Neuronal stem cell (in vitro differentiated cells): ENCODE results near the gene SLC7A6.

Source experiments
- DNase-seq: peaks from one replicate; pipeline ENCODE4 v3.0.0-alpha.2; 2013; ENCODE audit warnings: low spot score
- H2AFZ ChIP-seq: one replicate; pipeline ENCODE4 v1.6.1; 2013; ENCODE audit warnings: mild to moderate bottlenecking, low read length, inconsistent platforms
- H2AK5ac ChIP-seq: 2 replicates; pipeline ENCODE4 v1.6.1; 2013; ENCODE audit warnings: low read depth, mild to moderate bottlenecking, inconsistent platforms, low read length, moderate library complexity, mixed read lengths
- H2BK120ac ChIP-seq: 2 replicates; pipeline ENCODE4 v1.6.1; 2013; ENCODE audit warnings: low read depth, mild to moderate bottlenecking, inconsistent platforms, low read length, moderate library complexity, mixed read lengths
- H2BK12ac ChIP-seq: one replicate; pipeline ENCODE4 v1.6.1; 2013; ENCODE audit warnings: low read length, inconsistent platforms
- H2BK15ac ChIP-seq: 2 replicates; pipeline ENCODE4 v1.6.1; 2013; ENCODE audit warnings: mild to moderate bottlenecking, low read length, inconsistent platforms, mixed read lengths
- H2BK5ac ChIP-seq: one replicate; pipeline ENCODE4 v1.6.1; 2013; ENCODE audit warnings: inconsistent platforms, mild to moderate bottlenecking, low read length, moderate library complexity
- H3K14ac ChIP-seq: one replicate; pipeline ENCODE4 v1.6.1; 2013; ENCODE audit warnings: low read length, inconsistent platforms
- H3K18ac ChIP-seq: 2 replicates; pipeline ENCODE4 v1.6.1; 2013; ENCODE audit warnings: low read length, inconsistent platforms
- H3K23ac ChIP-seq: 2 replicates; pipeline ENCODE4 v1.6.1; 2013; ENCODE audit warnings: low read depth, mild to moderate bottlenecking, mixed read lengths, low read length, inconsistent platforms; ENCODE audit not compliant: poor library complexity
- H3K27ac ChIP-seq: replicated peaks from 3 replicates; pipeline ENCODE4 v1.5.1; 2013; ENCODE audit warnings: low read length, inconsistent platforms
- H3K27me3 ChIP-seq, 3 experiments: 2 replicates each; pipeline ENCODE4 v1.6.1; 2013; ENCODE audit warnings: low read length in 3 of 3, mild to moderate bottlenecking in 2 of 3, inconsistent platforms in 1 of 3, low read depth in 1 of 3, mixed read lengths in 1 of 3, moderate library complexity in 1 of 3; ENCODE audit not compliant: control insufficient read depth in 3 of 3, insufficient read depth in 3 of 3
- H3K36me3 ChIP-seq, 2 donors: replicated peaks in 1 of 2; 2 replicates each; pipeline ENCODE4 v1.6.1; 2013; ENCODE audit warnings: low read length in 2 of 2; ENCODE audit not compliant: control insufficient read depth in 2 of 2, insufficient read depth in 2 of 2
- H3K4ac ChIP-seq: 2 replicates; pipeline ENCODE4 v1.6.1; 2013; ENCODE audit warnings: inconsistent platforms, mild to moderate bottlenecking, low read length, moderate library complexity
- H3K4me1 ChIP-seq, 2 donors: 1 replicate in 1 of 2; 2 replicates in 1 of 2; pipeline ENCODE4 v1.6.1; 2013; ENCODE audit warnings: low read length in 2 of 2, low read depth in 1 of 2; ENCODE audit not compliant: control insufficient read depth in 2 of 2, insufficient read depth in 1 of 2
- H3K4me2 ChIP-seq: one replicate; pipeline ENCODE4 v1.6.1; 2013; ENCODE audit warnings: mild to moderate bottlenecking, low read length, inconsistent platforms; ENCODE audit not compliant: insufficient read depth, poor library complexity, severe bottlenecking
- H3K4me3 ChIP-seq, 2 donors: 2 replicates each; pipeline ENCODE4 v1.5.1; 2013; ENCODE audit warnings: low read length in 2 of 2, mild to moderate bottlenecking in 2 of 2, inconsistent platforms in 1 of 2, moderate library complexity in 1 of 2
- H3K79me1 ChIP-seq: one replicate; pipeline ENCODE4 v1.6.1; 2013; ENCODE audit warnings: low read depth, mild to moderate bottlenecking, inconsistent platforms, low read length, moderate library complexity
- H3K9ac ChIP-seq: one replicate; pipeline ENCODE4 v1.6.1; 2013; ENCODE audit warnings: mild to moderate bottlenecking, low read depth, low read length, inconsistent platforms; ENCODE audit not compliant: poor library complexity
- H3K9me3 ChIP-seq, 2 donors: replicated peaks in 1 of 2; 2 replicates each; pipeline versions ENCODE3 to v1.6.1; 2013; ENCODE audit warnings: low read length in 2 of 2, mild to moderate bottlenecking in 2 of 2, inconsistent platforms in 1 of 2, low read depth in 1 of 2, mixed read lengths in 1 of 2, moderate library complexity in 1 of 2; ENCODE audit not compliant: control insufficient read depth in 2 of 2, insufficient read depth in 1 of 2
- H4K8ac ChIP-seq: one replicate; pipeline ENCODE4 v1.6.1; 2013; ENCODE audit warnings: low read depth, mild to moderate bottlenecking, inconsistent platforms, low read length, moderate library complexity
- H4K91ac ChIP-seq: one replicate; pipeline ENCODE4 v1.6.1; 2013; ENCODE audit warnings: low read length, low read depth, mild to moderate bottlenecking, inconsistent platforms; ENCODE audit not compliant: poor library complexity
- whole genome bisulfite sequencing, 2 donors: extraction: QIAGEN DNeasy Blood & Tissue Kit; methylation state at CpG; one replicate each; pipeline ENCODE4 v1.1.7; 2013; ENCODE audit warnings: missing lambda C conversion rate in 2 of 2, mixed read lengths in 1 of 2; ENCODE audit not compliant: insufficient read length in 2 of 2, insufficient replicate concordance in 1 of 2; ENCODE audit errors: extremely low coverage in 2 of 2; 5-methylcytosine and 5-hydroxymethylcytosine counted together

Gene SLC7A6

DNA sequence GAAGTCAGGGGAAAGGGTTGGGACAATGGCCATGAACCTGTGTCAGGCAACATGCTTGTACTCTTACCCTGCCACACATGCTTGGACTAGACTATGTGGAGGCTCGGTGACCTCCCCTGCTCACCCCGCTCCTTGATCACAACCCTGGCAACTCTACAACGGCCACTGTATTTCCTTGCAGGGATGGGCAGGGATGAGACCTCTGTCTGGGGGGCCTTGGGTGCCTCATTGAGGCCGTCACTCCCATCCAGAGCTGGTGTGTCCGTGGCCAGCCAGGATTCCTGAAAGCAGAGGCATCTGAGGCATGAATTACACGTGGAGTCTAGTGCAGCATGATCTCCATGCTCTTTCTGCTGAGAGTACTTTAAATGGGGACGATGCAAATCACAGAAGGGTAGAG is 18.2 kb upstream of the SLC7A6 start:
- no CpG with 5 or more reads among the region's 7 CpGs for WGBS, 2 donors
- H2BK5ac ChIP-seq: no peak overlapping the region
- H3K79me1 ChIP-seq: peaks cover 8% of the 10 kb centered on the region
- no peak overlapping the region for H3K23ac ChIP-seq
- peaks cover 4 to 9% of the 10 kb centered on the region in 2 donors for H3K36me3 ChIP-seq
- peak overlapping the region in 1 of 2 donors; percentile 94 for H3K4me3 ChIP-seq
- peaks cover 0 to 8% (median 0%) of the 10 kb centered on the region in 3 experiments for H3K27me3 ChIP-seq
- no peak overlapping the region for H3K9ac ChIP-seq
- H2BK15ac ChIP-seq: no peak overlapping the region
- no peak overlapping the region for H2AFZ ChIP-seq
- no peak overlapping the region for H3K18ac ChIP-seq
- H4K91ac ChIP-seq: no peak overlapping the region
- no peak overlapping the region for H2AK5ac ChIP-seq
- H3K4ac ChIP-seq: no peak overlapping the region
- DNase-seq: no peak
- no peak overlapping the region for H3K4me2 ChIP-seq
- no peak overlapping the region for H4K8ac ChIP-seq
- H3K14ac ChIP-seq: no peak overlapping the region
- peaks cover 6 to 10% of the 10 kb centered on the region in 2 donors for H3K4me1 ChIP-seq
- no peak overlapping the region for H3K27ac ChIP-seq
- no peaks in the 10 kb centered on the region for H3K9me3 ChIP-seq
- H2BK120ac ChIP-seq: no peak overlapping the region
- no peak overlapping the region for H2BK12ac ChIP-seq

- H4K91ac ChIP-seq: no peak overlapping the region
- H3K27me3 ChIP-seq: peaks cover 0 to 8% (median 0%) of the 10 kb centered on the region in 3 experiments
- H4K8ac ChIP-seq: no peak overlapping the region
- WGBS, 2 donors: no CpG with 5 or more reads among the region's 5 CpGs
- no peak for DNase-seq
- no peak overlapping the region for H3K9ac ChIP-seq
- peaks cover 6 to 10% of the 10 kb centered on the region in 2 donors for H3K4me1 ChIP-seq
- H2AFZ ChIP-seq: no peak overlapping the region
- H3K14ac ChIP-seq: no peak overlapping the region
- peaks cover 4 to 9% of the 10 kb centered on the region in 2 donors for H3K36me3 ChIP-seq
- no peak overlapping the region for H2BK5ac ChIP-seq
- peak overlapping the region in 1 of 2 donors; percentile 94 for H3K4me3 ChIP-seq
- no peak overlapping the region for H3K27ac ChIP-seq
- no peak overlapping the region for H3K4ac ChIP-seq
- no peak overlapping the region for H2BK15ac ChIP-seq
- H3K4me2 ChIP-seq: no peak overlapping the region
- no peak overlapping the region for H3K18ac ChIP-seq
- H3K9me3 ChIP-seq: no peaks in the 10 kb centered on the region
- no peak overlapping the region for H2BK12ac ChIP-seq
- no peak overlapping the region for H2AK5ac ChIP-seq
- H2BK120ac ChIP-seq: no peak overlapping the region
- peaks cover 8% of the 10 kb centered on the region for H3K79me1 ChIP-seq
- peak overlapping the region; percentile 10 for H3K23ac ChIP-seq
Measured at GRCh38 chr16:68246666-68247065, 17.7 kb upstream of the SLC7A6 start.

DNA sequence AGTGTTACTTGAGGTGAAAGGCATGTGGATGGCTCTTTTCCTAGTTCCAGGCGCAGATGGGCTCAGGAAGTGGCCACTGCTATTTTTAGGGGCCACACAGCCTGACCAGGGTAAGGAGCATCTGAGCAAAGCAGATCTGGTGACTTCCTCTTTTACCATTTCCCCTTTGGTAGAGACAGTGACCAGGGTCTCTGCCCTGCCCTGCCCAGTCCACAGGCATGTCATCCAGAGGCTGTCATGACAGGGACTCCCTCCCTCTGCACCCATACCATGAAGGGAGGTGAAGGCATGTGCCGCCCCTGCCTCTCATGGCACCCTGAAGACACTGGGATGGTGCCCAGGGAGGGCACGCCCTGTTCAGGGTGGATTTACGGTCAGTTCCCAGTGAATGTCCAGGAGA is 16.9 kb upstream of the SLC7A6 start:
- no peak overlapping the region for H3K27ac ChIP-seq
- no peak for DNase-seq
- no peak overlapping the region for H3K4ac ChIP-seq

DNA sequence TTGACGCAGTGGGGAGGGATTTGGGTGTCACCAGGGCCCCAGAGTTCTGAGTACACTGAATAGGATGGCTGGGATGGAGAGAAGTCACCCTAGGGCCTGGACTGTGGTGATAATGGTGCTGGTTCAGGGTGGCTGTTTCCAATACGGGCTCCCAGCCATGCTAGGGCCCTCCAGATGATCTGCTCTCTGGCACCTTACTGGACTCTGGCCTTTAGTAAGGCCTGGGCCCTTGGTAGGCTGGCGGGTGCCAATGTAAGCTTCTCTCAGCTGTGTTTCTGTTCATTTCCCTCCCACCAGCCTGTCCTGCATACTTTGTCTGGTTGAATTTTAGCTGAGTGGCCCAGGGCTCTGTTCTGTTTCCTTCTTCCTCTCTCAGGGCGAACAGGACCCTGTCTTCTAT is 16.4 kb upstream of the SLC7A6 start:
- no peak overlapping the region for H3K4me2 ChIP-seq
- no peak for DNase-seq

More for the DNA sequence above, 16.9 kb upstream of the SLC7A6 start:
- no CpG with 5 or more reads among the region's 4 CpGs for WGBS, 2 donors
- Histone ChIP-seq H2BK15ac (no peak overlapping the region), H3K4me3 (no peak overlapping the region), H2BK5ac (no peak overlapping the region), H3K9ac (peak overlapping the region; percentile 18), H3K27me3 (peaks cover 0 to 8% (median 0%) of the 10 kb centered on the region in 3 experiments), H3K79me1 (peaks cover 8% of the 10 kb centered on the region), H4K91ac (no peak overlapping the region), H3K4me1 (peaks cover 6 to 10% of the 10 kb centered on the region in 2 donors), H2AK5ac (no peak overlapping the region), H3K4me2 (no peak overlapping the region), H2BK120ac (no peak overlapping the region), H2AFZ (no peak overlapping the region), H2BK12ac (no peak overlapping the region), H3K9me3 (no peaks in the 10 kb centered on the region), H4K8ac (no peak overlapping the region), H3K18ac (no peak overlapping the region), H3K36me3 (peaks cover 4 to 12% of the 10 kb centered on the region in 2 donors), H3K14ac (no peak overlapping the region), H3K23ac (peak overlapping the region; percentile 43)

More for the DNA sequence above, 16.4 kb upstream of the SLC7A6 start:
- peak overlapping the region; percentile 18 for H3K9ac ChIP-seq
- H3K4ac ChIP-seq: no peak overlapping the region
- H3K14ac ChIP-seq: no peak overlapping the region
- no peak overlapping the region for H2BK5ac ChIP-seq
- H3K36me3 ChIP-seq: peaks cover 4 to 15% of the 10 kb centered on the region in 2 donors
- H3K18ac ChIP-seq: no peak overlapping the region
- WGBS, 2 donors: no CpG with 5 or more reads among the region's 4 CpGs
- no peak overlapping the region for H3K27ac ChIP-seq
- H2BK15ac ChIP-seq: no peak overlapping the region
- peaks cover 0 to 8% (median 0%) of the 10 kb centered on the region in 3 experiments for H3K27me3 ChIP-seq
- H2BK12ac ChIP-seq: no peak overlapping the region
- H2AK5ac ChIP-seq: no peak overlapping the region
- no peak overlapping the region for H2BK120ac ChIP-seq
- H3K4me1 ChIP-seq: peaks cover 6 to 10% of the 10 kb centered on the region in 2 donors
- H4K8ac ChIP-seq: no peak overlapping the region
- no peak overlapping the region for H3K4me3 ChIP-seq
- H2AFZ ChIP-seq: no peak overlapping the region
- peaks cover 8% of the 10 kb centered on the region for H3K79me1 ChIP-seq
- no peak overlapping the region for H3K23ac ChIP-seq
- no peaks in the 10 kb centered on the region for H3K9me3 ChIP-seq
- H4K91ac ChIP-seq: no peak overlapping the region
